ENCODE data around the gene CRIM1.
A peak's percentile ranks its signal among the peaks of the same experiment; 100 is the strongest.

The CRIM1 gene

DNA sequence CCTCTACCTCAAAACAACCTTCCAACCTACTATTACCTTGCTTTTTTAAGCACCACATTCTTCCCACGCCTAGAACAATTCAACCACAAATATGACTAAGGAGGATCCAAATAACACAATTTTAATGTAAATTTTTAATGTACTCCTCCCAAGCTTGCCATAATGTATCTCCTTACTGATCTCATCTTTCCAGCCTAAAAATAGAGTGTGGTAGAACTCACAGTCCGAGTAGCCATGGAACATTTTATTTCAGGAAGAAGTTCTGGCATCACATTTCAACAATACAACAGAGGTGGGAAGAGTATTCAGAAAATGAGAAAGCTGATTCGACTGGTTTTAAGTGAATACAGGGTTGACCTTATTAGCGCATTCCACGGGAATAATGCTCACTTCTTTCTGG, 227.0 kb downstream of the CRIM1 start:
- no peak for DNase-seq (ENCODE audit: low spot score)

DNA sequence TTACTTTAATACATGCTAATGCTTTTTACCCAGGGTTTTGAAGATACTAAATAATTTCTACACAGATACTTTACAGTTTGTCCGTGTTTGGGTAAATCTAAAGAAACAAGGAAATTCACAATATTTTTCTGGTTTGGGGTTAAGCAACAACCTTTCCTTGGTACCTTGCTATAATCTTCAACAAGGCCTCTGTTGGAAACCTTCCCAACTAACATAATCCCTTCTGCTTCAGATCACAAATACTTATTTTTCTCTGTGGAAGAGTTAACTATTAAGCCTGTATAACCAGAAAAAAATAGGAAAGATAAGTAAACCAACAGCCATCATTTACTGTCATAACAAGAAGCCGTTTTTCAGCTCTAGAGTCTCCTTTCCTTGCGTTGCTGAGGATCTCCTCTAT, 227.4 kb downstream of the CRIM1 start:
- no peak for DNase-seq (ENCODE audit: low spot score)

DNA sequence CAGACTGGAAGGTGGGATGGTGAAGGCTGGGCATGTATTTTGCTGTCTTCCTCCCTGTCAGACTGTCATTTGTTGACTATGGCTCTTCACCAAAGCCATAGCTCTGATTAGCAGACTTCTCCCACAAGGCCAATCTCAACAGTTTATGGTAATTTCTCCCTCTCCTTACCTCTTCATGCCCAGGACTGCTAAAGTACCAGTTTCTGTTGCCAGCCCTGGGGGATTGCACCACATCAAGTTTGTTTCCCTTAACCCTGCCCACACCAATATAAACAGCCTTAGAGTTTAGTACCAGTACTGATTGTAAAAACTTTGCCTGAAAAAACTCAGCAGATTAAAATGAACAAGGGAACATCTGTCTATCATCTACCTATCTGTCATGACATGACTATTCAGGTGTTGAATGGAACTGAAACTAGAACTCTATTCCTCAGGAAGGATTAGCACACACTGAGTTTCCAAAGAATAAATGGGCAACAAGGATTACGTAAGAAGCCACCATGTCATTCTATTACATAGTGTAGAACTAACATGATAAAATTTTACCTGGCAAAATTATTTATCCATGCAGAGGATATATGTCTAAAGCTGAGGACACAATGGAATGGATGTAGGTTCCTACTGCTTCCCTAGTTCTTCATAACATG, 228.7 kb downstream of the CRIM1 start:
- DNase-seq (ENCODE audit: low spot score): no peak

DNA sequence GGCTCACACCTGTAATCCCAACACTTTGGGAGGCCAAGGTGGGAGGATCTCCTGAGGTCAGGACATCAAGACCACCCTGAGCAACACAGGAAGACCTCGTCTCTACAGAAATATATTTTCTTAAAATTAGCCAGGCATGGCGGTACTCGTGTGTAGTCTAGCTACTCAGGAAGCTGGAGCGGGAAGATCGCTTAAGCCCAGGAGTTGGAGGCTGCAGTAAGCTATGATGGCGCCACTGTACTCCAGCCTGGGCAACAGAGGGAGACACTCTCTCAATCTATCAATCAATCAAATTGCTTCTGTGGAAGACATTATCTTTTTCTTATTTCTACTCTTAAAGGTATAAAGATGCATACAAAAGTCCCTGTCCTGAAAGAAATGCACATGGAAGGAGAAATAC, 231.1 kb downstream of the CRIM1 start:
- DNase-seq (ENCODE audit: low spot score): no peak

DNA sequence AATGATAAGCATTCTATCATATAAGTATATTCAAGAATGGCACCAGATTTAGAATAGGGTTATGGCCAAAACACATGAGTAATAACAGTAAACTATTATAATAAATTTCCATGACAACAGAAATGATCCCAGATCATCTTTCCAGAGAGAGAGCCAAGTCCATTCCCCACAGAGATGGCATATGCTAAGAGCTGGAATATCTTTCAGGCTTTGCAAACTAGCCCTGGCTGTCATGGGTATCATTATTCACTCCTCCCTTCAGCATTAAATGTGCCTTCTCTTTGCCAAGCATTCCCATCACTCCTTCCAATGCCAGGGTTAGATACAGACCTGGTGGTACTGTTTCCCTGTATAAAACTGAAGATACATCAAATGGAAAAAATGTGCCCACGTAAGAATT, 231.5 kb downstream of the CRIM1 start:
- DNase-seq (ENCODE audit: low spot score): peak; percentile 7

DNA sequence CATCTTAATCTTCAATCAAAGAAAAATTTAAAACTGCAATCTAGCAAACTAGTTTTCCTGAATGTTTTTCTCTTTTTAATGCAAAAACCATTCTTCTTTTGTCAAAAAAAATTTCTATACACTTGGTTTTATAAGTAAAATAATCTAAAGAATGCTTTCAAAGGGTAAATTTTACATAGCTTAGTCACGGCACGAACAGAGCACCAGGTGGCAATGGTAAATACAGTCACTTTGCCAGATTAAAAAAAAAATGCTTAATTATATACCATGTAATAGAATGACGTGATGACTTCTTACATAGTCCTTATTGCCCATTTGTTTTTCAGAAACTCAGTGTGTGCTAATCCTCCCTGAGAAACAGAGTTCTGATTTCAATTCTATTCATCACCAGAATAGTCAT, 232.0 kb downstream of the CRIM1 start:
- no peak for DNase-seq (ENCODE audit: low spot score)

DNA sequence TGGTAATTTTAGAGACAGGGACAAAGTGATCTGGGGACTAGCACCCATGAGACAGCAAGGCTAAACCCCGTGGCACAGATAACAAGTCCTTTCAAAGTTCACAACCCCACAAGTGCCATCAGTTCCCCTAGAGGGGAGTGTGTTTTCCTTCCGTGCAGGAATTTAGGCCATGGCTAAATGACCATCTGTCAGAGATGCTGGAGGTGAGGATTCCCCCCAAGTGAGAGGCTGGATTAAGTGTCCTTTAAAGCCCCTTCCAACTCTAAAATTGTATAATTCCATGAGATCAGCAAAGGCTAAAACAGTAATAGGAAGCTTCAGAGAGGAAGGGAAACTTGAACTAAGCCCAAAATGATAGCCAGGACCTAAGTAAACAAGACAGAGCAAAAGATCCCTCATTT, 233.7 kb downstream of the CRIM1 start:
- DNase-seq (ENCODE audit: low spot score): no peak

DNA sequence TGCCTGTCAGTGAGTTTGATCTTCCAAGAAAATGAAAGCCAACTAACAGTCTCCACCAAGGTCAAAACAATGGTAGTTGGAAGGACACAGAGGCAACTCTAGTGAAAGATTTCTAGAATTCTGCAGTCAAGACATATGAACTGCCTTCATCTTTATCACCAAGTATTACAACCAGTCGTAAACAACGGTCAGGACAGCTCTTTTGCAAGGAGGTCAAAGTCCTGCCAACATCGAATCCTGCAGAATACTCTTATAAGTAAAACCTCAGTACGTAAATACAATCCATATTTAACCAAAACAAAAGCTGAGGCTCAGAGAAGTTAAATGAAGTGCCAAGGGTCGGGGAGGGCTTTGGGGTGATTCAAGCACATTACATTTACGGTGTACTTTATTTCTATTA, 239.3 kb downstream of the CRIM1 start:
- no peak for DNase-seq (ENCODE audit: low spot score)

DNA sequence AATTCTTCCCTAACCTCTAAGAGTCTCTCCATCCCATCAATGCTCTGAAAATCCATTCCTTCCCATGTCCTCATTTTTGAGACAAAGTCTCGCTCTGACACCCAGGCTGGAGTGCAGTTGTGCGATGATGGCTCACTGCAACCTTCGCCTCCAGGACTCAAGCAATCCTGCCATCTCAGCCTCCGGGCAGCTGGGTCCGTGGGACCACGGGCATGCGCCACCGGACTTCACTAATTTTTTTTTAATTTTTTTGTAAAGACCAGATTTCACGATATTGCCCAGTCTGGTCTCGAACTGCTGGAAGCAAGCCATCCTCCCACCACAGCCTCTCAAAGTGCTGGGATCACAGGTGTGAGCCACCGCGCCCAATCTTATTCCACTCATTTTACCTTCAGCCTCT, 240.8 kb downstream of the CRIM1 start:
- no peak for DNase-seq (ENCODE audit: low spot score)

DNA sequence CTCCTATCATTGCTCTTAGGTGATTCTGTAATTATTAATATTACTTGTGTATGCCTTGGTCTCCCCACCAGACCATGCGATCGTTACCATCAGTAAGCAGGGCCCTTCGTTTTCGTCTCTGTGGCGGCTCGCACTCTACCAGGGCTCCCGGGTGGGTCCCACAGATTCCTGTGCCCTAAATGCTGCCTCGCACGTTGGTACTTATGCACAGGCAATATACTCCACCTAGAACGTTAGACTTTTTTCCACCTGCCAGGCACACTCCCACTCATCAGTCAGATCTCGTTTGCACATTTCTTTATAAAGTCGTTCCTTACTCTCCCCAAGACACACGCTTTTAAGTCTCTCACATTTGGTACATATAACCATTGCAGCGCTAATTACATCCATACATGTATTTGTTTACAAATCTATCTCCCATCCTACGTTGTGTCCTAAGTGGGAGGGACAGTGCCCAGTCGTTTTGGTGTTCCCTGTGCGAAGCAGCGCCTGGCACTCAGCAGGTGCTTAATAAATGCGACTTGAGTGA, 241.5 kb downstream of the CRIM1 start:
- no peak for DNase-seq (ENCODE audit: low spot score)

DNA sequence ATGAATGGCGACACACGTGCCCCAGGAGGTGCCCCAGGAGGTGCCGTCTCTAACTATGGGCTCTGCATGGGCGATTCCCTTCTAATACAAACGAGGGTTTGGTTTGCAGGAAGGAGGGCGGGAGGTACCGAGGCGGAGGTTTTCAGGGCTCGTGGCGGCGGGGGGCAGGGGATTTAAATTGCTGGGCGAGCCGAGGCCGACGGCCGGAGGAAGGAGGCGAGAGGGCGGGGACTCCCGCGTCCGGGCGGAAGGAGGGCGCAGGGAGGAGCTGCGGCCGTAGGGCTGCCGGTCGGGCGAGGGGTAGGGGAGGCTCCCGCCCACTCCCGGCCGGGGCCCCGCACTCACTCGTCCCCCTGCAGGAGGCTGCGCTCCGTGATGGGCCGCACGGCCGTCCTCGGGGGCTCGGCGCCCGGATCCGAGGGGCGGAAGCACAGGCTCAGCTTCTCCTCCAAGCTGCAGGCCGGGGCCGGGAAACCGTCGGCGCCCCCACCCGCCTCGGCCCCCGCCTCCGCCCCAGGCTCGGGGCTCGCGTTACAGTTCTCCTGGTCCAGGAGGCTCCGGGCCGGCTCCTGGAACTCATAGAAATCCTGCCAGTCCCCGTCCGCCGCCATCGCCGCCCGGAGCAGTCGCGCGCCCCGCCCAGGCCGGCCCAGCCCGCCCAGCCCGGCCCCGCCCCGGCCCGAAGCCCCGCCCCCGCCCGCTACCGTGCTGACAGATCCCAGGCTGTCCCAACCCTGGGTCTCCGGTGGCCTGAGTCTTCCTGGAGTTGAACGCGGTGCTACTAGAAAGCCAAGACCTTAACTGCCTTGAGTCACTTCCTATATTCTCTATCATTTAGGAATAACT, 242.2 kb downstream of the CRIM1 start, which contains the start of gene FEZ2:
TSS of gene FEZ2 (minus strand) at position 637 of the 846 bp plus-strand sequence. CDS start at position 611, 26 bp downstream.
- DNase-seq (ENCODE audit: low spot score): peak; percentile 91
